Muscle layer of colon (tissue), 2 donors: ENCODE results near the gene EPS15.
"Not testable (repeated sequence)": the region's sequence is repeated elsewhere in the genome, so short reads cannot be mapped to it uniquely, and the experiment has no call there.

Source experiments
- H3K27ac ChIP-seq: one replicate; pipeline ENCODE4 v1.7.0; 2013; ENCODE audit warnings: low read depth, mild to moderate bottlenecking, low read length, moderate library complexity
- H3K27me3 ChIP-seq, 2 donors: one replicate each; pipeline ENCODE4 v1.7.0; 2013; ENCODE audit warnings: low read length in 2 of 2, mild to moderate bottlenecking in 2 of 2; ENCODE audit not compliant: insufficient read depth in 2 of 2, control insufficient read depth in 1 of 2
- H3K36me3 ChIP-seq: one replicate; pipeline ENCODE4 v1.7.0; 2013; ENCODE audit warnings: mild to moderate bottlenecking, low read length; ENCODE audit not compliant: insufficient read depth
- H3K4me1 ChIP-seq: one replicate; pipeline ENCODE4 v1.7.0; 2013; ENCODE audit warnings: mild to moderate bottlenecking, low read length; ENCODE audit not compliant: insufficient read depth
- H3K4me3 ChIP-seq, 2 donors: one replicate each; pipeline ENCODE4 v1.7.0; 2013; ENCODE audit warnings: low read length in 2 of 2, low read depth in 1 of 2, mild to moderate bottlenecking in 1 of 2, moderate library complexity in 1 of 2
- H3K9ac ChIP-seq: one replicate; pipeline ENCODE4 v1.7.0; 2013; ENCODE audit warnings: low read length
- H3K9me3 ChIP-seq: one replicate; pipeline ENCODE4 v1.7.0; 2013; ENCODE audit warnings: mild to moderate bottlenecking, low read length
- donor health status: abdominal sarcoma.
- donor health status: Adenocarcinoma of cecum.

Gene EPS15

DNA sequence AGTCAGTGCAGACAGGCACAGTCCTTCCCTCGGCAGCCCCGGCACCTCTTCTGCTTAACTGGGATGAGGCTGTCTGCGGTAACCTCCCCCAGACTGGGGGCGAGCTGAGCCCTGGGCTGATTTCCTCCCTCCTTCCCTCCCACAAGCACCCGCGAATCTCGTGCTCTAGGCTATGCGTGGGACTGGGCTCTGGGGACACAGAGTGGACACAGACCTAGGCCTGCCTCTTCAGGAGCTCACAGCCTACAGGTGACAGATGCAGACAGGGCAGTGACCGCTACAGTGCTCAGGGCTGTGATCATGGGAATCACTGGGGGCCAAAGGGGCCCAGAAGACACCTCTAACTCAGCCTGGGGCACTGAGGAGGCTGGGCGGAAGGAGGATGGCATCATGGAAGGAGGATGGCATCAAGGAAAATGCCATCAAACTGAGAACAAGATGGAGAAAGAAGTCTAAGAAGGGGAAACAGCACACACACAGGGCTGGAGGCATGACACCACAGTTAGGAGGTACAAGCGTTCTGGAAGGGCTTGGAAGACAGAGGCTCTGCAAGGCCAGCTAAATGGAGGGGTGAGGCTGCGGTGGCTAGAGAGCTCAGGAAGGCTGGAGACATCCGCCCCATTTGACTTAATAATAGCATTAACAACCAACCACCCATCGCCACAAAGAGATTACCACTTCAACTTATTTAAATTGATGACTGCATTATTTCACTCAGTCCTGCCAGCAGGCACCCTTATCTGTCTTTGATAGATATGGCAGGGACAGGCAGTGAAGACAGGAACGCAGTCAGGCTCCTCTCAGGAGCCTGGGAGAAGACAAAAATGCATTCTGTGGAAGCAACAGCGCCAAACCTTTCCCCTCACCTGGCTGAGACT is 192.9 kb downstream of the EPS15 start:
- Histone ChIP-seq H3K36me3 (no peaks in the 10 kb centered on the region), H3K4me1 (peaks cover 6% of the 10 kb centered on the region), H3K27ac (no peak overlapping the region), H3K9me3 (no peaks in the 10 kb centered on the region), H3K27me3 (peaks cover 12% of the 10 kb centered on the region in 2 donors), H3K9ac (no peak overlapping the region), H3K4me3 (no peak overlapping the region)

GRCh38 chr1:51325391-51325790 is 193.7 kb downstream of the EPS15 start:
- H3K4me1 ChIP-seq, result no peaks in the 10 kb centered on the region
- H3K9ac ChIP-seq, result no peak overlapping the region
- H3K27ac ChIP-seq, result no peak overlapping the region
- H3K27me3 ChIP-seq, result peaks cover 6 to 9% of the 10 kb centered on the region in 2 donors
- H3K36me3 ChIP-seq, result no peaks in the 10 kb centered on the region
- no peaks in the 10 kb centered on the region for H3K9me3 ChIP-seq
- no peak overlapping the region for H3K4me3 ChIP-seq

DNA sequence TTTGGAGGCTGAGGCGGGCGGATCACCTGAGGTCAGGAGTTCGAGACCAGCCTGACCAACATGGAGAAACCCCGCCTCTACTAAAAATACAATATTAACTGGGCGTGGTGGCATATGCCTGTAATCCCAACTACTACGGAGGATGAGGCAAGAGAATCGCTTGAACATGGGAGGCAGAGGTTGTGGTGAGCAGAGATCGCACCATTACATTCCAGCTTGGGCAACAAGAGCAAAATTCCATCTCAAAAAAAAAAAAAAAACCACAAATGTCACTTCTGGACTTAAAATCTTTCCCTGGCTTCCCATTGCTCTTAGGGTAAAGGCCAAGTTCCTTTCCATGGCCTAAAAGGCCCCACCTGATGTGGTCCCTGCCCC is 194.1 kb downstream of the EPS15 start:
- not testable (repeated sequence) for H3K4me3 ChIP-seq, H3K27ac ChIP-seq, H3K9me3 ChIP-seq, H3K27me3 ChIP-seq, H3K4me1 ChIP-seq, H3K9ac ChIP-seq, H3K36me3 ChIP-seq

DNA sequence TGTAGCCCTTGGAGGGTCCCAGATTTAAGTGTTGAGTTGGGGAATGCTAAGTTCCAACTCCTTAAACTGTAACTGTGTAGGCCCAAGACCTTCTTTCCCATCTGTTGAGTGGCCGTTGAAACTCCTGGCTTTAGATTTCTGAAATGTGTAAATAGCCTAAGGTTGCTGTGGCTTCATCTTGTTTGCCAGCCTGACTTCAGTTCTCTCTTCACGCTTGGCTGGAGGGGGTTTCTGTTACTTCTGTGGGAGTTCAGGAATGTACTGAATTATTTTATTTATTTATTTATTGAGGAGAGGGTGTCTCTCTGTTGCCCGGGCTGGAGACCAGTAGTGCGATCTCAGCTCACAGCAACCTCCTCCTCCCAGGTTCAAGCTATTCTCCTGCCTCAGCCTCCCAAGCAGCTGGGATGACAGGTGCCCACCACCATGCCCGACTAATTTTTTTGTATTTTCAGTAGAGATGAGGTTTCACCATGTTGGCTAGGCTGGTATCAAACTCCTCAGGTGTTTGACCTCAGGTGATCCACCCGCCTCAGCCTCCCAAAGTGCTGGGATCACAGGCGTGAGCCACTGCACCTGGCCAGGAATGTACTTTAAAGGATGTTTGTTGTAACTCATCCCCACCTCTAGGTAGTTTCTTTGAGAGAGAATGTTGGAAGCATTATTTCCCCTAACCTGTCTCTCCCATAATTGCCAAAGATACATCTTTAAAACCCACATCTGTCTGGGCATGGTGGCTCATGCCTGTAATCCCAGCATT is 194.6 kb downstream of the EPS15 start:
- Histone ChIP-seq H3K9ac (no peak overlapping the region), H3K9me3 (no peaks in the 10 kb centered on the region), H3K36me3 (no peaks in the 10 kb centered on the region), H3K4me3 (no peak overlapping the region), H3K27me3 (peaks cover 3 to 6% of the 10 kb centered on the region in 2 donors), H3K27ac (no peak overlapping the region), H3K4me1 (no peaks in the 10 kb centered on the region)

DNA sequence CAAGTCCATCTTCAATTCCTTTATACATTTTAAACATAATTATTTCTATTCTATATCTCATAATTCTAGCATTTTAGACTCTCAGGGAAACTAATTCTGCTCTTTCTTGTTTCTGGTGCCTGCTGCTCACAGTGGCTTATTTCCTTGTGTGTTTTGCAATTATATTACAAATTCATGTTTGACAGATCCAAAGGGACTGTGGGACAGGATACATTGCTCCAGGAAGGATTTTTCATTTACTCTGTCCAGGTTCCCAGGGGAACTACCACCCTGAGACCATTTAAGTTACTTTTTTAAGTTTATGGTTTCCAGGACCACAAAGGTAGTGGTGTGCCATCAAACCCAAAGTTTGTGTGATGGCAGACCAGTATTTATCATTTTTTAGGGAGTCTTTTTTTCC is 195.3 kb downstream of the EPS15 start:
- Histone ChIP-seq H3K27ac (no peak overlapping the region), H3K9me3 (no peaks in the 10 kb centered on the region), H3K4me1 (no peaks in the 10 kb centered on the region), H3K27me3 (peaks cover 0 to under 1% of the 10 kb centered on the region in 2 donors), H3K9ac (no peak overlapping the region), H3K36me3 (no peaks in the 10 kb centered on the region), H3K4me3 (no peak overlapping the region)

- H3K4me3 ChIP-seq, result no peak overlapping the region
- no peaks in the 10 kb centered on the region for H3K36me3 ChIP-seq
- H3K4me1 ChIP-seq, result no peaks in the 10 kb centered on the region
- H3K9me3 ChIP-seq, result no peaks in the 10 kb centered on the region
- H3K27me3 ChIP-seq, result no peaks in the 10 kb centered on the region
- no peak overlapping the region for H3K27ac ChIP-seq
- H3K9ac ChIP-seq, result no peak overlapping the region
These were observed 196.5 kb downstream of the EPS15 start for GRCh38 chr1:51322417-51323101.

DNA sequence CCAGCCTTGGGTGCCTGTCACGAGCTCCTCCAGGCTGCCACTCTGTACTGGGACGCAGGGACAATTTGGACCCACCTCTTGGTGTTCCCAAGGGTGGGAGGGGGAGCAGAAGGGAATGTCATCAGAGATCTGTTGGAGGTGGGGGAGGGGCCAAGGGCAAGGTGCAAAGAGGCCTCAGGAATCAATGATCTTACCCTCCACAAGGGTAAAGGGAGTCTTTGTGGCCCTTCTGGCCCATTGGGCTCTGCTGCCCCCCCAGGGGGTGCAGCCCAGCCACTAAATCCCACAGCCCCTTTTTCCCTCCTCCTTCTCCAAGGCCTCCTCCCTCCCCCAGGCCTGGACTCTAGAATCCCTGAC is 197.2 kb downstream of the EPS15 start:
- Histone ChIP-seq H3K9ac (no peak overlapping the region), H3K4me3 (no peak overlapping the region), H3K36me3 (no peaks in the 10 kb centered on the region), H3K9me3 (no peaks in the 10 kb centered on the region), H3K27ac (no peak overlapping the region), H3K4me1 (no peaks in the 10 kb centered on the region), H3K27me3 (no peaks in the 10 kb centered on the region)

- no peaks in the 10 kb centered on the region for H3K36me3 ChIP-seq
- no peak overlapping the region for H3K4me3 ChIP-seq
- H3K9ac ChIP-seq, result no peak overlapping the region
- H3K27ac ChIP-seq, result no peak overlapping the region
- H3K9me3 ChIP-seq, result no peaks in the 10 kb centered on the region
- no peaks in the 10 kb centered on the region for H3K27me3 ChIP-seq
- H3K4me1 ChIP-seq, result no peaks in the 10 kb centered on the region
These were observed 197.8 kb downstream of the EPS15 start for GRCh38 chr1:51320967-51321923.

DNA sequence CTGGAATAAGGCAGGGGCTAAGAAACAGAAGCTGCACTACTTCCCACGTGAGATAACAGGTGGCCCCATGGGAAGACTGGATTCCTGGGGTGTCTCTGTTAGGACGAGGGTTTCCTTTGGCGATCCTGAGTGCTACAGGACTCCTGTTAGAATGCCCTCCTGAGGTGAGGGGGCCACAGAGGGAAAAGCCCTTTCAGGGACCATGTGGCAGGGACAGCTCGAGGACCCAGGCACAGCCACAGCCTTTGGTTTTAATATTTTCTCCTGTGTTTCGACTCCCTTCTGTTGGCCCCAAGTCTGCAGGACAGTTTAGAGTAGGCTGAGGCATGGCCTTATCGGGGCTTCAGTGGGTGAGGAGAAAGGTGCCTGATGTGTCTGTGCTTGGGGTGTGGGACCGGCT is 201.3 kb downstream of the EPS15 start:
- Histone ChIP-seq H3K36me3 (no peaks in the 10 kb centered on the region), H3K4me3 (no peak overlapping the region), H3K9ac (no peak overlapping the region), H3K27ac (no peak overlapping the region), H3K27me3 (no peaks in the 10 kb centered on the region), H3K9me3 (no peaks in the 10 kb centered on the region), H3K4me1 (no peaks in the 10 kb centered on the region)

DNA sequence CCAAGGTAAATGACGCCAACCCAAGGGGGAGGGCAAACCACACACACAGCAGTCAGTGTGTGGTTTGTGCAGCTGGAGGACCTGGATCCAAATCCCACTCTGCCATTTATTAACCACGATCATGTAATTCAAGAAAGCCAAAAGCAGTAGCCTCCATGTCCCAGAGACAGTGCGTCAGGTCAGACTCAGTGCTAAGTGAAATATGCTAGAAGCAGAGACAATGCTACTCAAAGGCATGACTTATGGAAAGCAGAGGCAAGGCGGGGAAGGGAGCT is 202.3 kb downstream of the EPS15 start:
- no peaks in the 10 kb centered on the region for H3K27me3 ChIP-seq
- no peak overlapping the region for H3K4me3 ChIP-seq
- no peaks in the 10 kb centered on the region for H3K4me1 ChIP-seq
- H3K9ac ChIP-seq, result no peak overlapping the region
- H3K27ac ChIP-seq, result no peak overlapping the region
- no peaks in the 10 kb centered on the region for H3K9me3 ChIP-seq
- H3K36me3 ChIP-seq, result no peaks in the 10 kb centered on the region
